NCI-H2196 (cell line): ENCODE measurements around the gene BZW2.
"Not testable (repeated sequence)": the region's sequence is repeated elsewhere in the genome, so short reads cannot be mapped to it uniquely, and the experiment has no call there.

Experiments used
- DNase-seq: peaks from one replicate; lab custom pipeline; 2025; ENCODE audit not compliant: unreplicated experiment; lab: John Stamatoyannopoulos, UW

BZW2 gene

GRCh38 chr7:16644636-16645592 lies 1.1 kb upstream of the BZW2 start:
- DNase-seq, result no peak

- DNase-seq, result peak; percentile 12
These were observed 591 bp downstream of the BZW2 start for GRCh38 chr7:16646472-16647072.

GRCh38 chr7:16647435-16647960 lies 1.5 kb downstream of the BZW2 start:
- DNase-seq, result peak; percentile 22

- DNase-seq, result no peak
These were observed 2.6 kb downstream of the BZW2 start for GRCh38 chr7:16648551-16648950.

GRCh38 chr7:16649196-16649595 lies 3.2 kb downstream of the BZW2 start:
- no peak for DNase-seq

GRCh38 chr7:16650266-16650665 lies 4.3 kb downstream of the BZW2 start:
- DNase-seq, result no peak

GRCh38 chr7:16651396-16652239 lies 5.6 kb downstream of the BZW2 start:
- no peak for DNase-seq

- DNase-seq, result no peak
These were observed 6.2 kb downstream of the BZW2 start for GRCh38 chr7:16652240-16652583.

- peak; percentile 70 for DNase-seq
These were observed 6.9 kb downstream of the BZW2 start for GRCh38 chr7:16652888-16653287.

GRCh38 chr7:16655394-16655793 lies 9.4 kb downstream of the BZW2 start:
- no peak for DNase-seq

- no peak for DNase-seq
These were observed 10.2 kb downstream of the BZW2 start for GRCh38 chr7:16656141-16656540.

GRCh38 chr7:16657656-16658279 lies 11.8 kb downstream of the BZW2 start:
- no peak for DNase-seq

- DNase-seq, result not testable (repeated sequence)
These were observed 14.0 kb downstream of the BZW2 start for GRCh38 chr7:16659854-16660497.

- DNase-seq, result no peak
These were observed 14.9 kb downstream of the BZW2 start for GRCh38 chr7:16660702-16661464.

GRCh38 chr7:16661924-16662323 lies 15.9 kb downstream of the BZW2 start:
- DNase-seq, result no peak

- no peak for DNase-seq
These were observed 21.4 kb downstream of the BZW2 start for GRCh38 chr7:16667355-16667754.

GRCh38 chr7:16668049-16668858 lies 22.3 kb downstream of the BZW2 start:
- no peak for DNase-seq

GRCh38 chr7:16668978-16669377 lies 23.0 kb downstream of the BZW2 start:
- DNase-seq, result no peak

- no peak for DNase-seq
These were observed 23.6 kb downstream of the BZW2 start for GRCh38 chr7:16669581-16669980.
